HEK293 (cell line): ENCODE measurements around the gene TMEM270.

Experiments
- CTCF ChIP-seq: fragments of 450-650 bp; formaldehyde crosslinking; IDR thresholded peaks from 2 replicates; pipeline ENCODE4 v1.5.1; 2016; ENCODE audit warnings: missing biosample characterization, missing genetic modification characterization
- ZNF114 ChIP-seq: fragments of 450-650 bp; formaldehyde crosslinking; IDR thresholded peaks from 2 replicates; pipeline ENCODE4 v1.5.0; 2017; ENCODE audit warnings: missing biosample characterization, missing genetic modification characterization
- ZNF280D ChIP-seq: fragments of 450-650 bp; formaldehyde crosslinking; IDR thresholded peaks from 2 replicates; pipeline ENCODE4 v1.5.1; 2016; ENCODE audit warnings: missing biosample characterization, missing genetic modification characterization
- ZNF639 ChIP-seq: fragments of 450-650 bp; formaldehyde crosslinking; IDR thresholded peaks from 2 replicates; pipeline ENCODE4 v1.5.1; 2016; ENCODE audit warnings: missing biosample characterization, missing genetic modification characterization

GRCh38 chr7:73871163-73872011, 10.4 kb downstream of the TMEM270 start:
- TF ChIP-seq ZNF114 (tag by site-specific recombination) = no peak
- TF ChIP-seq ZNF280D (tag by site-specific recombination) = no peak
- TF ChIP-seq CTCF (tag by site-specific recombination) = no peak
- no peak for TF ChIP-seq ZNF639 (tag by site-specific recombination)
